Astrocyte (in vitro differentiated cells and primary cell): ENCODE measurements around the gene ZNF662. TPM values are rescaled to one million over a fixed set of nuclear protein-coding genes. Genes with fewer than 3 reads are reported as not detected.

Source experiments
- DNase-seq: peaks from one replicate; pipeline ENCODE4 v3.0.0-alpha.2; 2010; ENCODE audit warnings: low read depth
- FAIRE-seq: peaks from 2 replicates; lab custom pipeline; 2011; peaks lifted over from hg19 to GRCh38; lab: Jason Lieb, UNC
- H2AFZ ChIP-seq: 2 replicates; pipeline ENCODE4 v1.6.0; 2012; ENCODE audit warnings: low read depth, low read length, inconsistent platforms
- H3K27ac ChIP-seq: 2 replicates; pipeline ENCODE4 v1.5.1; 2011; ENCODE audit warnings: low read depth, low read length, inconsistent platforms
- H3K27me3 ChIP-seq: 2 replicates; pipeline ENCODE4 v1.6.0; 2011; ENCODE audit warnings: low read length, inconsistent platforms; ENCODE audit not compliant: insufficient read depth
- H3K36me3 ChIP-seq: 2 replicates; pipeline ENCODE4 v1.5.1; 2011; ENCODE audit warnings: low read length, inconsistent platforms; ENCODE audit not compliant: insufficient read depth
- H3K4me1 ChIP-seq: 2 replicates; pipeline ENCODE4 v1.5.1; 2011; ENCODE audit warnings: low read length, inconsistent platforms; ENCODE audit not compliant: insufficient read depth
- H3K4me2 ChIP-seq: 2 replicates; pipeline ENCODE4 v1.6.0; 2012; ENCODE audit warnings: low read length, inconsistent platforms
- H3K4me3 ChIP-seq: 2 replicates; pipeline ENCODE4 v1.5.1; 2011; ENCODE audit warnings: low read depth, mild to moderate bottlenecking, low read length, inconsistent platforms; ENCODE audit not compliant: insufficient read depth
- H3K79me2 ChIP-seq: 2 replicates; pipeline ENCODE4 v1.6.0; 2012; ENCODE audit warnings: mild to moderate bottlenecking, low read length, inconsistent platforms; ENCODE audit not compliant: insufficient read depth
- H3K9ac ChIP-seq: 2 replicates; pipeline ENCODE4 v1.6.0; 2012; ENCODE audit warnings: mild to moderate bottlenecking, low read length, inconsistent platforms
- H3K9me3 ChIP-seq: 2 replicates; pipeline ENCODE4 v1.5.1; 2012; ENCODE audit warnings: low read depth, mild to moderate bottlenecking, low read length, inconsistent platforms; ENCODE audit not compliant: insufficient read depth
- H4K20me1 ChIP-seq: 2 replicates; pipeline ENCODE4 v1.6.0; 2012; ENCODE audit warnings: low read length, inconsistent platforms; ENCODE audit not compliant: insufficient read depth
- H3K27ac Mint-ChIP-seq: one replicate; pipeline ENCODE4 v1.8.0; 2021; ENCODE audit warnings: mild to moderate bottlenecking, mixed read lengths; ENCODE audit not compliant: unreplicated experiment
- H3K27me3 Mint-ChIP-seq: one replicate; pipeline ENCODE4 v1.8.0; 2021; ENCODE audit warnings: low read depth, mixed read lengths; ENCODE audit not compliant: unreplicated experiment
- H3K36me3 Mint-ChIP-seq: one replicate; pipeline ENCODE4 v1.8.0; 2021; ENCODE audit warnings: low read depth, mixed read lengths; ENCODE audit not compliant: unreplicated experiment
- H3K4me1 Mint-ChIP-seq: one replicate; pipeline ENCODE4 v1.8.0; 2021; ENCODE audit warnings: low read depth, mixed read lengths; ENCODE audit not compliant: unreplicated experiment
- H3K4me3 Mint-ChIP-seq: one replicate; pipeline ENCODE4 v1.8.0; 2021; ENCODE audit warnings: mild to moderate bottlenecking, moderate library complexity, mixed read lengths; ENCODE audit not compliant: unreplicated experiment
- H3K9me3 Mint-ChIP-seq: one replicate; pipeline ENCODE4 v1.8.0; 2021; ENCODE audit warnings: mild to moderate bottlenecking, mixed read lengths; ENCODE audit not compliant: unreplicated experiment
- EZH2 ChIP-seq: IDR thresholded peaks from 2 replicates; pipeline ENCODE4 v1.6.1; 2012; ENCODE audit warnings: mild to moderate bottlenecking, low read length, inconsistent platforms; ENCODE audit not compliant: insufficient read depth
- total RNA-seq: library from RNA; stranded (reverse); gene quantifications from 2 replicates; pipeline ENCODE4 v1.2.1, GENCODE V29; 2021
- TF ChIP-seq, protein P1 (sequence below): IDR thresholded peaks from 2 replicates; pipeline ENCODE4 v1.5.1; 2011; ENCODE audit warnings: low read depth, mild to moderate bottlenecking, inconsistent platforms, low read length, moderate library complexity; ENCODE audit not compliant: insufficient read depth

Gene ZNF662
- total RNA-seq, 1 donor from 2014 or later, result 0.23 TPM

- DNase-seq (no peak), FAIRE-seq (no peak)
- Histone ChIP-seq H4K20me1 (no peaks in the 10 kb centered on the region), H3K9ac (no peak overlapping the region), H2AFZ (no peak overlapping the region), H3K27me3 (no peaks in the 10 kb centered on the region), H3K9me3 (no peaks in the 10 kb centered on the region), H3K36me3 (no peaks in the 10 kb centered on the region), H3K4me3 (no peak overlapping the region), H3K27ac (no peak overlapping the region), H3K79me2 (no peaks in the 10 kb centered on the region), H3K4me1 (no peaks in the 10 kb centered on the region), H3K4me2 (no peak overlapping the region)
- no peak overlapping the region for H3K4me3 Mint-ChIP-seq
- peaks cover 5% of the 10 kb centered on the region for H3K27me3 Mint-ChIP-seq
- H3K4me1 Mint-ChIP-seq, result no peaks in the 10 kb centered on the region
- TF ChIP-seq, protein P1, sequence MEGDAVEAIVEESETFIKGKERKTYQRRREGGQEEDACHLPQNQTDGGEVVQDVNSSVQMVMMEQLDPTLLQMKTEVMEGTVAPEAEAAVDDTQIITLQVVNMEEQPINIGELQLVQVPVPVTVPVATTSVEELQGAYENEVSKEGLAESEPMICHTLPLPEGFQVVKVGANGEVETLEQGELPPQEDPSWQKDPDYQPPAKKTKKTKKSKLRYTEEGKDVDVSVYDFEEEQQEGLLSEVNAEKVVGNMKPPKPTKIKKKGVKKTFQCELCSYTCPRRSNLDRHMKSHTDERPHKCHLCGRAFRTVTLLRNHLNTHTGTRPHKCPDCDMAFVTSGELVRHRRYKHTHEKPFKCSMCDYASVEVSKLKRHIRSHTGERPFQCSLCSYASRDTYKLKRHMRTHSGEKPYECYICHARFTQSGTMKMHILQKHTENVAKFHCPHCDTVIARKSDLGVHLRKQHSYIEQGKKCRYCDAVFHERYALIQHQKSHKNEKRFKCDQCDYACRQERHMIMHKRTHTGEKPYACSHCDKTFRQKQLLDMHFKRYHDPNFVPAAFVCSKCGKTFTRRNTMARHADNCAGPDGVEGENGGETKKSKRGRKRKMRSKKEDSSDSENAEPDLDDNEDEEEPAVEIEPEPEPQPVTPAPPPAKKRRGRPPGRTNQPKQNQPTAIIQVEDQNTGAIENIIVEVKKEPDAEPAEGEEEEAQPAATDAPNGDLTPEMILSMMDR, result no peak
- TF ChIP-seq EZH2, result no peak
- H3K36me3 Mint-ChIP-seq, result no peaks in the 10 kb centered on the region
- no peak overlapping the region for H3K27ac Mint-ChIP-seq
- no peaks in the 10 kb centered on the region for H3K9me3 Mint-ChIP-seq
Observed at GRCh38 chr3:42957573-42957972, 51.6 kb downstream of the ZNF662 start.

DNA sequence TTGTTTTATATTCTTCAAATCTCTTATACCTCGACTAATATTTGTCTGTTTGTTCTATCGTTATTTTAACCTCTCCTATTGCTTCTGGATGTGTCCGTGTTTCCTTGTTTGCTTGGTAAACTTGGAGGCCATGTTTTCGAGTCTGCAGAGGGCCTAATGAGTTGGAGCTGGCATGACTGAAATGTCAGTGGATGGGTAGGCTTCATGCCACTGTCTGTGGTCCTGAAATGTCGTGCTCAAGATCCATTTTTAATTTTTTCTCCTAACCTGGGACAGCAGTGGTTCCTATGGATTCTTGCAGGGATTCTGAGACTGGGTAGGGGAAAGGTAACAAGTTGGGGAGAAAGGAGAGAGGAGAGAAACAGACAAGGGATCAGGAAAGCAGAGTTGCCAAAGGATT lies 54.3 kb downstream of the ZNF662 start:
- Mint-ChIP-seq H3K4me1 (no peaks in the 10 kb centered on the region), H3K27me3 (peaks cover 5% of the 10 kb centered on the region), H3K4me3 (no peak overlapping the region), H3K9me3 (no peaks in the 10 kb centered on the region), H3K36me3 (no peaks in the 10 kb centered on the region), H3K27ac (no peak overlapping the region)
- H2AFZ ChIP-seq, result no peak overlapping the region
- DNase-seq (no peak), FAIRE-seq (no peak)
- H4K20me1 ChIP-seq, result no peaks in the 10 kb centered on the region
- no peak overlapping the region for H3K4me2 ChIP-seq
- no peaks in the 10 kb centered on the region for H3K79me2 ChIP-seq
- H3K9me3 ChIP-seq, result no peaks in the 10 kb centered on the region
- H3K36me3 ChIP-seq, result no peaks in the 10 kb centered on the region
- no peak overlapping the region for H3K27ac ChIP-seq
- H3K4me3 ChIP-seq, result no peak overlapping the region
- TF ChIP-seq, protein P1, result no peak
- no peak for TF ChIP-seq EZH2
- H3K4me1 ChIP-seq, result no peaks in the 10 kb centered on the region
- no peaks in the 10 kb centered on the region for H3K27me3 ChIP-seq
- no peak overlapping the region for H3K9ac ChIP-seq

- Histone ChIP-seq H3K36me3 (no peaks in the 10 kb centered on the region), H3K4me1 (no peaks in the 10 kb centered on the region), H3K4me3 (no peak overlapping the region), H3K4me2 (no peak overlapping the region), H3K27me3 (no peaks in the 10 kb centered on the region), H2AFZ (no peak overlapping the region), H4K20me1 (no peaks in the 10 kb centered on the region), H3K9me3 (no peaks in the 10 kb centered on the region), H3K9ac (no peak overlapping the region), H3K79me2 (no peaks in the 10 kb centered on the region), H3K27ac (no peak overlapping the region)
- TF ChIP-seq, protein P1, result no peak
- no peak for TF ChIP-seq EZH2
- no peak for FAIRE-seq
- peaks cover 3% of the 10 kb centered on the region for H3K27me3 Mint-ChIP-seq
- H3K27ac Mint-ChIP-seq, result no peak overlapping the region
- DNase-seq, result no peak
- no peaks in the 10 kb centered on the region for H3K36me3 Mint-ChIP-seq
- no peak overlapping the region for H3K4me3 Mint-ChIP-seq
- no peaks in the 10 kb centered on the region for H3K4me1 Mint-ChIP-seq
- H3K9me3 Mint-ChIP-seq, result no peaks in the 10 kb centered on the region
Observed at GRCh38 chr3:42960786-42961185, 54.8 kb downstream of the ZNF662 start.
